Measurements from ENCODE around the gene NUDT22. TPM values are rescaled to one million over a fixed set of nuclear protein-coding genes. Genes with fewer than 3 reads are reported as not detected.

NUDT22 gene
- total RNA-seq, 1 experiment from 2014 or later = 34.2 TPM

- DNase-seq = no peak
- Histone ChIP-seq H3K36me3 (peaks cover 44% of the 10 kb centered on the region), H3K9me3 (no peaks in the 10 kb centered on the region), H3K27me3 (no peaks in the 10 kb centered on the region), H3K4me3 (no peak overlapping the region)
Measured at GRCh38 chr11:64255135-64256128, 29.4 kb downstream of the NUDT22 start.

GRCh38 chr11:64256300-64256699 lies 30.2 kb downstream of the NUDT22 start:
- peaks cover 44% of the 10 kb centered on the region for H3K36me3 ChIP-seq
- no peaks in the 10 kb centered on the region for H3K9me3 ChIP-seq
- H3K4me3 ChIP-seq = no peak overlapping the region
- H3K27me3 ChIP-seq = no peaks in the 10 kb centered on the region
- no peak for DNase-seq

GRCh38 chr11:64258356-64258755 lies 32.3 kb downstream of the NUDT22 start:
- no peak for DNase-seq
- H3K36me3 ChIP-seq = peaks cover 55% of the 10 kb centered on the region

GRCh38 chr11:64258946-64259532 lies 33.0 kb downstream of the NUDT22 start:
- H3K27me3 ChIP-seq = no peaks in the 10 kb centered on the region
- H3K9me3 ChIP-seq = no peaks in the 10 kb centered on the region
- no peak for DNase-seq
- H3K4me3 ChIP-seq = no peak overlapping the region
- peaks cover 55% of the 10 kb centered on the region for H3K36me3 ChIP-seq

More at GRCh38 chr11:64258356-64258755, 32.3 kb downstream of the NUDT22 start:
- H3K9me3 ChIP-seq = no peaks in the 10 kb centered on the region
- H3K27me3 ChIP-seq = no peaks in the 10 kb centered on the region
- no peak overlapping the region for H3K4me3 ChIP-seq

- peaks cover 50% of the 10 kb centered on the region for H3K36me3 ChIP-seq
- H3K4me3 ChIP-seq = no peak overlapping the region
- no peaks in the 10 kb centered on the region for H3K27me3 ChIP-seq
- H3K9me3 ChIP-seq = no peaks in the 10 kb centered on the region
- no peak for DNase-seq
Measured at GRCh38 chr11:64259533-64260067, 33.5 kb downstream of the NUDT22 start.

- Histone ChIP-seq H3K4me3 (no peak overlapping the region), H3K36me3 (peaks cover 43% of the 10 kb centered on the region), H3K27me3 (no peaks in the 10 kb centered on the region), H3K9me3 (no peaks in the 10 kb centered on the region)
- DNase-seq = no peak
Measured at GRCh38 chr11:64260147-64260708, 34.2 kb downstream of the NUDT22 start.

GRCh38 chr11:64261556-64262080 lies 35.5 kb downstream of the NUDT22 start:
- DNase-seq = no peak
- Histone ChIP-seq H3K36me3 (peaks cover 37% of the 10 kb centered on the region), H3K4me3 (no peak overlapping the region), H3K9me3 (no peaks in the 10 kb centered on the region), H3K27me3 (no peaks in the 10 kb centered on the region)

- no peak for DNase-seq
- no peaks in the 10 kb centered on the region for H3K9me3 ChIP-seq
- H3K4me3 ChIP-seq = no peak overlapping the region
- peaks cover 33% of the 10 kb centered on the region for H3K36me3 ChIP-seq
- no peaks in the 10 kb centered on the region for H3K27me3 ChIP-seq
Measured at GRCh38 chr11:64262271-64263002, 36.4 kb downstream of the NUDT22 start.

- Histone ChIP-seq H3K27me3 (no peaks in the 10 kb centered on the region), H3K9me3 (no peaks in the 10 kb centered on the region), H3K36me3 (peaks cover 31% of the 10 kb centered on the region), H3K4me3 (no peak overlapping the region)
- DNase-seq = no peak
Measured at GRCh38 chr11:64263021-64263946, 37.2 kb downstream of the NUDT22 start.

- Histone ChIP-seq H3K9me3 (no peaks in the 10 kb centered on the region), H3K36me3 (peaks cover 25% of the 10 kb centered on the region), H3K27me3 (no peaks in the 10 kb centered on the region), H3K4me3 (no peak overlapping the region)
- DNase-seq = no peak
Measured at GRCh38 chr11:64263947-64264317, 37.9 kb downstream of the NUDT22 start.

- Histone ChIP-seq H3K36me3 (peaks cover 22% of the 10 kb centered on the region), H3K4me3 (no peak overlapping the region), H3K9me3 (no peaks in the 10 kb centered on the region), H3K27me3 (no peaks in the 10 kb centered on the region)
- no peak for DNase-seq
Measured at GRCh38 chr11:64264371-64264852, 38.3 kb downstream of the NUDT22 start.

GRCh38 chr11:64265176-64266160 lies 39.4 kb downstream of the NUDT22 start:
- Histone ChIP-seq H3K36me3 (peaks cover 14% of the 10 kb centered on the region), H3K9me3 (no peaks in the 10 kb centered on the region), H3K4me3 (no peak overlapping the region), H3K27me3 (no peaks in the 10 kb centered on the region)
- no peak for DNase-seq

- Histone ChIP-seq H3K4me3 (no peak overlapping the region), H3K9me3 (no peaks in the 10 kb centered on the region), H3K27me3 (no peaks in the 10 kb centered on the region), H3K36me3 (peaks cover 15% of the 10 kb centered on the region)
- DNase-seq = no peak
Measured at GRCh38 chr11:64266339-64266738, 40.3 kb downstream of the NUDT22 start.

- DNase-seq = no peak
- Histone ChIP-seq H3K36me3 (peaks cover 17% of the 10 kb centered on the region), H3K4me3 (no peak overlapping the region), H3K9me3 (no peaks in the 10 kb centered on the region), H3K27me3 (no peaks in the 10 kb centered on the region)
Measured at GRCh38 chr11:64267207-64267945, 41.3 kb downstream of the NUDT22 start.
